Spleen (tissue), 7 donors: ENCODE data around the gene ST7.

Experiments
- CTCF ChIP-seq, 11 experiments: fragments of 200-600 bp in 7 of 11; fragments of 450-650 bp in 4 of 11; sonication (generic) in 4 of 11; IDR thresholded peaks in 8 of 11; conservative IDR thresholded peaks in 3 of 11; 1 replicate in 7 of 11; 2 replicates in 4 of 11; pipeline versions ENCODE4 v1.4.0 to v1.8.0; 2016 to 2021; ENCODE audit warnings: antibody characterized with exemption in 11 of 11, inconsistent platforms in 4 of 11, mild to moderate bottlenecking in 1 of 11
- POLR2A ChIP-seq, 3 donors: fragments of 450-650 bp; IDR thresholded peaks; one replicate each; pipeline ENCODE4 v1.5.1; 2017; ENCODE audit warnings: antibody characterized with exemption in 3 of 3, mild to moderate bottlenecking in 1 of 3
- donor health status: DM: no; HTN: no; CAD: no; lungs with moderate emphysema.
- donor health status: DM: no; HTN: no; CAD: no.
- donor health status: DM: no; HTN: no; CAD: no.

DNA sequence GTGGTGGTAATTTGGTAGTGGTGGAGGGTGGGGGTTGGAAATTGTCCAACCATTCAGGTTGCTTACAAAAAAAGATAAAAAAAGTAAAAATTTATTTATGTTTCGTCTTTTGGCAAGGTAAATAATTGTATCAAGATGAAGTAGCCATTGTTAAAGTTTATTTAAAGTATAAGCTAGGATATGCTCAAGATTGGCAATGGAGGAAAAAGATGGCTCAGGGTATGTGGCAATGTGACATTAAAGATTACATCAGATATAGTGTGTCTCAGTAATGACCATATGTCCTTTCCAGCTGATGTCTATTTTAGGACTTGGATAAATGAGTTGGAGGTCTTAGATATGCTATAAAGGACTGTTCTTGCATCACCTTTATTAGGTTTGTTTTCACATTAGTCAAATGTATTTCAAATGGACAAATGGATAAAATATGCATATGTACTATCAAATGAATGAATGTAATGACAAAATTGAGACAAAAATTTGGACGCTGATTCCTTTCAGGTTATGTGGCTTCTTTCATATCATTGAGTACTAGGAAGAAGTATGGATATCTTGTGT lies 60.9 kb downstream of the ST7 start:
- TF ChIP-seq CTCF (IDR thresholded peaks at IDR 0.05 in 8 of 11, conservative IDR thresholded peaks at IDR 0.05 in 3 of 11), result no peak
- no peak for TF ChIP-seq POLR2A (IDR thresholded peaks at IDR 0.05)
